SK-MEL-5 (cell line): ENCODE results near the gene SLC6A20. TPM values are rescaled to one million over a fixed set of nuclear protein-coding genes. Genes with fewer than 3 reads are reported as not detected.

ENCODE experiments used
- DNase-seq: peaks from one replicate; pipeline ENCODE4 v3.0.0-alpha.2; 2016; ENCODE audit warnings: low read depth, low spot score
- in situ Hi-C: cut with HindIII; loops from 2 replicates; pipeline ENCODE4 v1.10.0; 2016; ENCODE audit warnings: low sequenced_read_pairs, high pct_unique_total_duplicates, low pct_unique_long_range_greater_than_20kb
- total RNA-seq: library from RNA; depleted of rRNA; stranded (reverse); fragments of >200 nt; shearing (Covaris generic); gene quantifications from 2 replicates; pipeline ENCODE4 v1.2.3, GENCODE V29; 2014

The SLC6A20 gene
- total RNA-seq, 1 experiment from 2014 or later = not detected

DNA sequence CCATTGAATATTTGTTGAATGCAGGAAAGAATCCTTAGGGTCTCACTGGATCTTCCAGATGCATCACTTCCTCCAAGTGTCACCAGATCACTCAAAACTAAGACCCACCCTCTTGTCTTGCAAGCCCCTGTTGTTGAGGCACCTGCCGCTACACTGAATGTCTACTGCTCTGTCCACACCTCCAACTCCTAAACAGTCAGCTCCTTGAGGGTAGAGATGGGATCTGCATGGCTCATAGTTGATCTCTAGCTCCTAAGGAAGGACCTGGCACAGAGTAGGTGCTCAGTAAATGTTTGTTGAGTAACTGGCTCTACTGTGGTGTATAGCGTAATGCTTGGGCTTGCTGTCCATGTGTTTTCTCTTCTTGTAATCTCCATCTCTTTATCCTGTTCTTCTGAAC, 8.8 kb downstream of the SLC6A20 start:
- no peak for DNase-seq
- in situ Hi-C loops = no loop called here

DNA sequence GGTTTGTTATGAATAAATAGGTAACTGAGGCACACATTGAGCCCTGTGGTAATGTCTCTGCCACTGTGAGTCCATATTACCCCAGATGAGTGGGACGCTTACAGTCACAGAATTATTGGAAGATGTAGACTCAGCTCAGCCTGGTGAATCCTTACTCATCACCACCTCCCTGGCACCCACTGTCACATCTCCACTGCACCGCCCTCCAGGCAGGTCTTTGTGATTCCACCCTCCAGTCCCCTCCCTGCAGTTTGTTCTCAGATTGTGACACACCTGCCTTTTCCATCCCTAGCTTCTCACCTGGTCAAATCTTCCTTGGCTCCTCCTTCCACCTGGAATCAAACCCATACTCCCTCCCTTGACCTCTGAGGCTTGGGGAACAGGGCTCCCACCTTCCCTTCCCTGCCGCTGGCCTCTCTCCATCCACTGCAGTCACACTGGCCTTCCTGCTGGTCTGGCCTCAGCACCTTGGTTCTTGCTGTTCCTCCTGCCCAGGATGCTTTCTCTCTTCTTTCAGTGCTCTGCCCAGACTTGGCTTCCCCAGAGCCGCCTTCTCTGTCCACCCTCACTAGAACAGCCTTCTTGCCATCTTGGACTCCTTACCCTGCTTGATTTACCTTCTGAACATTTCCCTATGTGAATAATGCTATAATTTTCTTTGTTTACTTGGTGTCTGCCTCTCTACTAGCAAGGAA, 9.4 kb downstream of the SLC6A20 start:
- no peak for DNase-seq
- in situ Hi-C loops = no loop called here

DNA sequence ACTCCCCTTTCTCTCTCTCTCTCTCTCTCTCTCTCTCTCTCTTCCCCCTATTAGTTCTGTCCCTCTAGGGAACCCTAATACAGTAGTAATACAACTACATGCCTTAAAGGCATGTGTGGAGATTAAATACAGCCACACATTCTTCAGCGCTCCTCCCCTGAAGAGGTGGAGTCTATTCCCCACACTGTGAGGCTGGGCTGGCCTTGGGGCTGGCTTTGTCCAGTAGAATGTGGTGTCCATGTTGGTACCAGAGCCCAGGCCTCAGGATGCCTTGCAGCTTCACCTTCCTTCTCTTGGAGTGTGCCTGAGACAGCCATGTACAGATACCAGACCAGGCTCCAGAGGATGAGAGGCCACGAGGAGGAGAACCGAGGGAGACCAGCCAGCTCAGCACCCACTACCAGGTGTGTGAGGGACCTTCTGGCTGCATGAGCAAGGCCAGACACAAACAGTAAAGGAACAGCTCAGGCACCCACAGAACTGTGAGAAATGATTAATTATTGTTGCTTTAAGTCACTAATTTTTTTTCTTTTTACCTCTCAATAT, 10.7 kb downstream of the SLC6A20 start:
- DNase-seq = no peak
- in situ Hi-C loops = no loop called here

GRCh38 chr3:45783667-45784066, 12.7 kb downstream of the SLC6A20 start:
- peak; percentile 16 for DNase-seq
- in situ Hi-C loops = no loop called here

DNA sequence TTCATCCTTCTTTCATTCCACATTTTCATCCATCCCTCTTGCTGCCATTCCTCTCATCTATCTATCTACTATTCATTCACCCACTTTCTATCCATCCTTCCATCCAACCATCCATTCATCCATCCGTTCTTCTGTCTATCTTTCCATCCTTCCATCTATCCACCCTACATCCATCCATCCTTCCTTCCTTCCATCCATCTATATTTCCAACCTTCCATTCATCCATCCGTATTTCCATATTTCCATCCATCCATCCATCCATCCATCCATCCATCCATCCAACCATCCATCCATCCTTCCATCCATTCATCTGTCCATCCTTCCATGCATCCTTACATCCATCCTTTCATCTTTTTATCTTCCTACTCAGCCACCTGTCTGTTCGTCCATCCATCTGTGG, 14.0 kb downstream of the SLC6A20 start:
- in situ Hi-C loops = no loop called here
- no peak for DNase-seq

DNA sequence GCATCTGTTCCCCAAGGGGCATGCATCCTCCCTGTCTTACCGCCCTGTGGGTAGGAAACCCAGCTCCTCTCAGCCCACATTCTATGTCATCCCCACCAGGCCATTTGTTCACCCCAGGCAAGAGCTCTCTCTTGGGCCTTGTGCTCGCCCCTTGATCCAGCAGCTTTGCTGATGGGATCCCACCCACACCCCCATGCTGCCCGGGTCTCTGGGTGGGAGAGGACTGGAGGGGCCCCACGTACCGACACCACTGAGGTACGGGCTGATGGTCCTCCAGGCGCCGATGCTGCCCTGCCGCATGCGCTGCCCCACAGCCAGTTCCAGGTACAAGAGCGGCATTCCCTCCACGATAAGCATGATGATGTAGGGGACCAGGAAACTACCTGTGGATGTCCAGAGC, 14.5 kb downstream of the SLC6A20 start:
- in situ Hi-C loops = no loop called here
- no peak for DNase-seq

DNA sequence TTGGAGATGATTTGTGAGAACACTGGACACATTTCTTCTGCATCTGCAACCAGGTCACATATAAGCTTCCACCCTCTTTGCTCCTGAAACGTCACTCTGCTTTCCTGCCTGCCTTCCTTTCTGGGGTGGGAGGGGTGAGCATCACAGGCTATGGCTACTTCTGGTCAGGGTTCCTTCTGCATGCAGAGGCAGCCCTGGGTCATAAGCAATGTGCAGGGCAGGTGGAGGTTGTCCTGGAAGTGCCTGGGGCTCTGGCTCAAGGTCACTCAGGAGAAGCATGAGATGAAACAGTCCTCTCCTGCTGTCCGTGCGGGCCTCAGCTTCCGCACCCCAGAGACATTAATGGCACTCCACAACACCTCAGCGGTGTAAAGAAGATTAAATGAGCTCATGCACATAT, 15.1 kb downstream of the SLC6A20 start:
- in situ Hi-C loops = no loop called here
- no peak for DNase-seq

DNA sequence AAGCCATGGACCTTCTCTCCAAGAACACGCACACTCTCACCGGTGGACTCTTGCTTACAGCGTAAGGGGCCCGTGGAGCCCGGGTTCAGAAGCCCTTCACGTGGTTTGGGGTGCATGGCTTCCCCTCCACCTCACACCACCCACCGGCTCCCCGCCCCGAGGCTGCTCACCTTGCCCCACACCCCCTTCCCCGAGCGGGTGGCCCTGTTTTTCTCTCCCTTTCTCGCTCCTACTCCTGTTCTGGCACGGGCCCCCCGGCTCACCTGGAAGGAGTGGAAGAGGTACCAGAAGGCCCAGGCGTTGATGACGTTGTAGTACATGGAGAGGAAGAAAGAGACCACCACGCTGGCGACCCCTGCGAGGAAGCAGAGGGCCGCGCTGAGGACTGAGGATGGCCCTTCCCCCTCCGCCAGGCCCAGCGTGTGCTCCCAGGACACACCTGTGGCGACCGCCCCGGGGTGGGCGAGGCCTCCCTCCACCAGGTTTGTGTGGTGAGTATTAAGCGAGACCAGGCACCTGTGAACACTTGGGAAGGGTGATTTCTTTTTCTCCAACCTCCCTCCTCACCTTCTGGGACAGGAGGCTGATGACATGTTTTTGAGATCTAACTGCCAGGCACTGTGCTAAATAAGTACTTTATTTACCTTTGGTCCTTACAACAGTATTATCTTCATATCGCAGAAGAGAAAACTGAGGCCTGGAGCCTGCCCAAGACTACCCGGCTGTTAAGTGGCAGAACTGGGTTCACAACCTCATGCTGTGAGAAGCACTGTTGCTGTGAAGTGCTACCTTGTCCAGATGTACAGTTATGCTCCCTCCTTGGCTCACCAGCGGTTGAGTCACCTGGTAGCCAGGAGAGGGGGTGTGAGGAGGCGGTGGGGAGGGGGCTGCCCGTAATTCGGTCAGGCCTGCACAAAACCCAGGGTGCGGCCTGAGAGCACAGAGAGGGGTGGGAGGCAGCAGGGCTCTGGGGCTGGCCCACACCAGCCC, 16.3 kb downstream of the SLC6A20 start:
- in situ Hi-C loops = no loop called here
- DNase-seq = no peak

DNA sequence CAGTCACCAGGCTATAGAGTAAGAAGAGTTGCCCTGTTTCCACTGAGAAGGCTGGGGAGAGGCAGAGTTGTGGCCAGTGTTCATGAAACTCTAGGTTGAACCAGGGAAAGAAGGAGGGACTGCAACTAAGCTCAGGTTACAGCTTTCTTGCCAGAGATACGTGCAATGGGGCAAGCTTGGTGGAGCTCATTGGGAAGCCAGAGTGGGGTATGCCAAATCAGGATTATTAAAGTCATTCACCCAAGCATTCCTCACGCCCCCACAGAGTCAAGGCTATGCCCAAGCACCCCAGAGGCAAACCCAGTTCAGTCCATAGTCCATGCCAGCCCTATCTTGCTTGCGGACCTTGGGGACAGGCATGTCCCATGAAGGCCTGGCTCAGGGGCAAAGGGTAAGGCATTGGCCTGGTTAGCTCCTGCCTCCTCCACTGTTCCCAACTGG, 17.6 kb downstream of the SLC6A20 start:
- in situ Hi-C loops = no loop called here
- no peak for DNase-seq

- no peak for DNase-seq
- in situ Hi-C loops = no loop called here
These were observed 18.5 kb downstream of the SLC6A20 start for GRCh38 chr3:45777746-45778386.

GRCh38 chr3:45777111-45777745, 19.1 kb downstream of the SLC6A20 start:
- DNase-seq = no peak
- in situ Hi-C loops = no loop called here

DNA sequence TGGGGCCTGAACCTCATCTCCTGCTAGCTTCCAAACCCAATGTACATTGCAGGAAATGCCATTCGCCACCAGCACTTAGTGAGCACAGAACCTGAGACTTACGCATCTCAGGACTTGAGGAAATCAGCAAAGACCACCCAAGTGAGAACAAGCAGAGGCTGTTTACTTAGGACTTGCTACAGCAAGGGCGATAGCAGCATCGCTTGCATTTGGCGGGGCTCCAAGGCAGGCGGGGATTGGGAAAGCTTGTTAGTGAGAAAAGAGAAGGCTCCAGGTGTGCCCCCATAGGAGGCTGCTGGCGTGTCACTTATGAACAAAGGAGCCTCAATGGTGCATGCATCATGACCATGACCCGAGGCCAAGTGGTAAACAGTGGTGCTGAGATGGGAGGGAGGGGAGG, 19.7 kb downstream of the SLC6A20 start:
- DNase-seq = no peak
- in situ Hi-C loops = no loop called here

- no peak for DNase-seq
- in situ Hi-C loops = no loop called here
These were observed 20.1 kb downstream of the SLC6A20 start for GRCh38 chr3:45776301-45776595.

DNA sequence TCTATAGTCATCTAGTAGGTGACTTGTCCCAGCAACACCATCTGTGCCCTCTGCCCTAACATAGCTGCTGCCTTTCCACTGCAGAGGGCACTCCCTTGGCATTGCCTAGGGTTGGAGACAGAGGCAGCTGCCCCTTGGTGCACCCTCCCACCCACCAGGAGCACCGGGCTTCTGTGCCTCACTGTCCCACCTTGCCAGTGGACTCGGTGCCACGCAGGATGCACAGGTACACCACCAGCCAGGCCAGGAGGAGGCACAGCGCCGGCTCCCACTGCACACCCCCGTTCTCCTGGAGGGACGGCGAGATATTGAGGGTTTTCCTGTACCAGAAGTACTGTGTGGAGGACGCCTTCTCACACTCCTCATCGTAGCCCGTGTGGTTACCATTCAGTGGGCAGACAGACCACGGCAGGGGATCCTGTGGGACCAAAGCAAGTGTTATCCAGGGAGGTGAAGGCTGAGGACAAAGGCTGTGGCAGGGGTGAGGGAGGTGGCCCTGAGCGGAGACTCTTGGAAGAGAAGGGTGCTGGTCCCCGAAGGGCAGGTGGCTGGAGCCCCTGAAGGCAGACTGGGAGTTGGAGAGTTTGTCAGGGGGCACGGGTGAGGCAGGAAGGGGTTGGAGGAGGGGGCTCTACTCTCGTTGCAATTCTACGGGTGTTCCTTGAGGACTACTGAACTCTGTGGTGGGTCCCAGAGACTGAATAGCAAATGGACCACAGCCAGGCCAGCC, 20.6 kb downstream of the SLC6A20 start:
- in situ Hi-C loops = no loop called here
- no peak for DNase-seq

DNA sequence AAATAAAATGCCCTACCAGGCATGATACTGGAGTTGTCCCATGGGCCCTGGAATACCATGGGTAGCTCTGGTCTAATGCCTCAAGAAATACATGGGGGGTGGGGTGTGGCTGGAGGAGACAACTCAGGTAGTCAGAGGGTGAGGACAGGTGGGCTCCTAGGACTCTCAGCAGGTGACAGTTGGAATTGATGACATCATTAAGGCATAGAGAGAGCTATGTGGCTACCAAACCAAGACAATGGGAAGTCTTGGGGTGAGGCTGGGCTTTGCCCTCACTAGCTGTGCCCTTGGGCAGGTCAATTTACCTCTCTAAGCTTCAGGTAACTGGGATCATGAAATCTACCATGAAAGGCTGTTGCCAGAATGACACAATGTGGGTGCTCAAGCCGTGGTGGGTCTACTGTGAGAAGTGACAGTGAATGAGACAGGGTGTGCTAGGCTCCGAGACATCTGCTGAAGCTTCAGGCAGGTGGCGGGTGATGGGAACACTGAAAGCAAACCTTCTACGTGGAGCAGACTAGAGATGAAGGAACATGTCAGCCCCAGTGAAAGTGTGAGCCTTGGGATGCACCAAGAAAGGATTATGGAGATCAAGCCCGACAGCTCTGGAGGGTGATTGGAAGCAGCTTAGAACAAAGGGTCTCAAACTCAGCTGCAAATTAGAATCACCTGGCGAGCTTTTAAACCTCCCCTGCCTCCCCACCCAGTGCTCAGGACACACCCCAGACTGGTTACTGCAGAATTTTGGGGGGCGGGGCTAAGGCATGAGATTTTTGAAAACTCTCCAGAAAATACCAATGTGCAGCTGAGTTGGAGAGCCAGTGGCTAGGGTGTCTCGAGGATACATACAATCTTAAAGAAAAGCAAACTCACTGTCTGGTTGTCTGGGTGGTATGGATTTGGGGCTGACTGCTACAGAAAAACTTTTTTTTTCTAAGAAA, 21.5 kb downstream of the SLC6A20 start:
- in situ Hi-C loops = no loop called here
- DNase-seq = no peak

DNA sequence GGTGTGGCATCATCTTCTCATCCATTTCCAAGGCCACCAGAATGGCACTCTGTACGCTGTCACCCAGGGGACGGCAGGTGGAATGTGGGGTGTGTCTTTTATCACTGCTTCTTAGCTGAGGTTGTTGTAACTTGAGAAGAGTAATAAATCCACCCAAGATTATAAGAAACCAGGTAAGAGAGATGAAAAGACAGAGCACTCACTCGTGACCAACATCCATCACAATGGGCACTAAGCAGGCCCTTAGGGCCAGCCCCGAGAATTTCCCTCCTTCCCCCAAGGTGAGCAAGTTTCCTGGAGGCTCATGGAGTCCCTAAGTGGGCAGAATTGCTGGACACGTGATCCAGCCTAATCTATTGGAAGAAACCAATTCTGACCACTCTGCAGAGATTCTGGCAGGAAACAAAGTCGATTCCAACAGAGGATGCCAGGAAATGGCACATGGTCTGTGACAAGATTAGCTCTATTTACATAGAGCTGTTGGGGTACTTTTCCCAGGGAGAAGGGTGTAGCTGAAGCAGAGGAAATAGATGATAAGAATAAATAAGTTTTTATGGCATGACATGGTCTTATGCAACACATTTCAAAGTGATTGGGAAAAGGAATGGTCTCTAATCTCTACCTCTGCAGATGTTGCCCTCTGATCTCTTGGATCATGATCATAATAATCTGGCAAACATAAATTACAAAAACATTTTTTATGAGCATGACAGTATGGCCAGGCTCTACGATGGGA, 22.5 kb downstream of the SLC6A20 start:
- in situ Hi-C loops = no loop called here
- no peak for DNase-seq
